ENCODE data around the gene SLC9A5.

DNA sequence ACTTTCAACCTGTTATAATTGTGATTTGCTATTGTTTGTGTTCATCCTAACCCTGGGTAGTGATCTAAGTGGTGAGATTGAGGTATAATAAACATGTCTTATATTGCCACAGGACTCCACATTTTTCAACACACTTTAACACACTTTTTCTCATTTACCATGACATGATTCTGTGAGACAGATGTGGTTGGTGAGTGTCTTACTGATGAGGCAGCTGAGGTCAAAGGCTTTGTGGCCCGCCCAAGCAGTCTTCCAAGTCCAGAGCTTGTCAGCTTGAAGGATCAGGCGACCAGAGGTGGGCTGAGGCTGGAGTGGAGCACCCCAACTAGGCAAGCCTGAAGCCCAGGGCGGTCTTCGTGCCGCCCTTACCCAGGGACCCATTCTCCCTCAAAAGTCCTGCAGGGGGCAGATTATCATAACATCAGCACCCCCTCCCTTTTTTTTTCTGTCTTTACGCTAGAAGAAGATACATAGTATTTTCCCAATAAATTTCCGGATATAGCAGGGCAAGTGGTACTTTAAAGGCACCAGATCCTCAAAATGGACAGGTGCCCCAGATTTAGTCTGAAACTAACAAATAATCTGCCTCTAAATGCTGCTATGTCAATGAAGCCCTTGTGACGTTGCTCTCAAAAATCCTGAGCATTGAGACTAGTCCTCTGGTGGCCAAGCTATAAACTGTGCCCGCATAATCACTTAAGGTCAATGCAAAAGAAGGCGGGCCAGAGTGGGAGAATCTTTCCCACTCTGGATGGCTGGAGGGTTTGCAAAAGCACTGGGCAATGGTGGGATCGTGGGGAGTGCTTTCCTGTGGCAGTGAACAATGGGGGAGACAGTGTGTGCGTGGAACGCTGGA lies 56.7 kb downstream of the SLC9A5 start:
- no peak for TF ChIP-seq CTCF (IDR thresholded peaks at IDR 0.05; ENCODE audit: insufficient read depth, low read length)
- TF ChIP-seq, protein P1, sequence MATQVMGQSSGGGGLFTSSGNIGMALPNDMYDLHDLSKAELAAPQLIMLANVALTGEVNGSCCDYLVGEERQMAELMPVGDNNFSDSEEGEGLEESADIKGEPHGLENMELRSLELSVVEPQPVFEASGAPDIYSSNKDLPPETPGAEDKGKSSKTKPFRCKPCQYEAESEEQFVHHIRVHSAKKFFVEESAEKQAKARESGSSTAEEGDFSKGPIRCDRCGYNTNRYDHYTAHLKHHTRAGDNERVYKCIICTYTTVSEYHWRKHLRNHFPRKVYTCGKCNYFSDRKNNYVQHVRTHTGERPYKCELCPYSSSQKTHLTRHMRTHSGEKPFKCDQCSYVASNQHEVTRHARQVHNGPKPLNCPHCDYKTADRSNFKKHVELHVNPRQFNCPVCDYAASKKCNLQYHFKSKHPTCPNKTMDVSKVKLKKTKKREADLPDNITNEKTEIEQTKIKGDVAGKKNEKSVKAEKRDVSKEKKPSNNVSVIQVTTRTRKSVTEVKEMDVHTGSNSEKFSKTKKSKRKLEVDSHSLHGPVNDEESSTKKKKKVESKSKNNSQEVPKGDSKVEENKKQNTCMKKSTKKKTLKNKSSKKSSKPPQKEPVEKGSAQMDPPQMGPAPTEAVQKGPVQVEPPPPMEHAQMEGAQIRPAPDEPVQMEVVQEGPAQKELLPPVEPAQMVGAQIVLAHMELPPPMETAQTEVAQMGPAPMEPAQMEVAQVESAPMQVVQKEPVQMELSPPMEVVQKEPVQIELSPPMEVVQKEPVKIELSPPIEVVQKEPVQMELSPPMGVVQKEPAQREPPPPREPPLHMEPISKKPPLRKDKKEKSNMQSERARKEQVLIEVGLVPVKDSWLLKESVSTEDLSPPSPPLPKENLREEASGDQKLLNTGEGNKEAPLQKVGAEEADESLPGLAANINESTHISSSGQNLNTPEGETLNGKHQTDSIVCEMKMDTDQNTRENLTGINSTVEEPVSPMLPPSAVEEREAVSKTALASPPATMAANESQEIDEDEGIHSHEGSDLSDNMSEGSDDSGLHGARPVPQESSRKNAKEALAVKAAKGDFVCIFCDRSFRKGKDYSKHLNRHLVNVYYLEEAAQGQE (IDR thresholded peaks at IDR 0.05; ENCODE audit: insufficient replicate concordance, low read depth): no peak

Measured in HL-60 (cell line).